ENCODE results near the gene PHLDB1. TPM values are rescaled to one million over a fixed set of nuclear protein-coding genes. Genes with fewer than 3 reads are reported as not detected.
"Not testable (repeated sequence)": the region's sequence is repeated elsewhere in the genome, so short reads cannot be mapped to it uniquely, and the experiment has no call there.

Gene PHLDB1
- 1 to 10 TPM; 3.0 to 4.1 TPM for total RNA-seq
- polyA plus RNA-seq = under 1 TPM in 2 of 3 donors, not detected in 1; 0.07 to 0.46 TPM
- total RNA-seq = 0.49 to 6.1 (median 5.5) reads per million in 6 experiments

- POLR2A ChIA-PET = interaction anchor here (0.6 to 1.8 kb wide), 9 partner anchors 7 to 333 kb away, joined by 3 to 5 read pairs (median 3); no protein-coding TSS in a partner anchor
- H3K9me3 Mint-ChIP-seq = no peaks in the 10 kb centered on the region
- H3K36me3 Mint-ChIP-seq = peaks cover 0 to 6% (median 0%) of the 10 kb centered on the region in 3 donors
- H3K4me3 Mint-ChIP-seq = peak within 1 kb of the TSS; percentile 74 to 92 (median 87)
- H3K4me1 Mint-ChIP-seq = peaks cover 21 to 35% (median 26%) of the 10 kb centered on the region in 4 donors
- DNase-seq = peak in 9 of 10 donors; percentile 18 to 75 (median 45)
- peaks cover 0 to 15% (median 1%) of the 10 kb centered on the region in 5 donors for H3K27me3 Mint-ChIP-seq
- ATAC-seq = peak; percentile 10 to 23
- H3K27ac Mint-ChIP-seq = peak within 1 kb of the TSS; percentile 16 to 95 (median 90)
Measured at GRCh38 chr11:118607401-118608359, at the start of gene PHLDB1. Gene PHLDB1 (plus strand): TSS chr11:118607615. CDS start chr11:118613837, 6,222 bp downstream.

GRCh38 chr11:118560806-118561205 is 46.6 kb upstream of the PHLDB1 start:
- Mint-ChIP-seq H3K27ac (no peak overlapping the region), H3K9me3 (no peaks in the 10 kb centered on the region), H3K36me3 (peaks cover 0 to 39% (median 4%) of the 10 kb centered on the region in 3 donors), H3K4me1 (peaks cover 11 to 29% (median 17%) of the 10 kb centered on the region in 4 donors), H3K4me3 (no peak overlapping the region), H3K27me3 (no peaks in the 10 kb centered on the region)
- ATAC-seq (no peak), DNase-seq (no peak)
- POLR2A ChIA-PET = no interaction called here

GRCh38 chr11:118565051-118565450 is 42.4 kb upstream of the PHLDB1 start:
- Mint-ChIP-seq H3K4me1 (peaks cover 12 to 33% (median 23%) of the 10 kb centered on the region in 4 donors), H3K27ac (peak overlapping the region in 9 of 10 donors; percentile 20 to 95 (median 87)), H3K27me3 (no peaks in the 10 kb centered on the region), H3K4me3 (peak overlapping the region; percentile 55 to 91 (median 74)), H3K9me3 (no peaks in the 10 kb centered on the region), H3K36me3 (peaks cover 0 to 12% (median 0%) of the 10 kb centered on the region in 3 donors)
- no peak for DNase-seq
- POLR2A ChIA-PET = no interaction called here
- no peak for ATAC-seq

- H3K4me1 Mint-ChIP-seq = peaks cover 13 to 45% (median 41%) of the 10 kb centered on the region in 4 donors
- peak overlapping the region in 5 of 10 donors; percentile 7 to 60 (median 20) for H3K27ac Mint-ChIP-seq
- POLR2A ChIA-PET = interaction anchor here (0.6 to 1.3 kb wide), 3 partner anchors 10 to 302 kb away, joined by 3 to 6 read pairs (median 3); no protein-coding TSS in a partner anchor
- peaks cover 0 to 4% (median 3%) of the 10 kb centered on the region in 3 donors for H3K36me3 Mint-ChIP-seq
- no peaks in the 10 kb centered on the region for H3K9me3 Mint-ChIP-seq
- DNase-seq = no peak
- H3K4me3 Mint-ChIP-seq = peak overlapping the region in 1 of 10 donors; percentile 22
- no peak for ATAC-seq
- no peaks in the 10 kb centered on the region for H3K27me3 Mint-ChIP-seq
Measured at GRCh38 chr11:118569670-118570069, 37.7 kb upstream of the PHLDB1 start.

- peaks cover 16 to 48% (median 42%) of the 10 kb centered on the region in 4 donors for H3K4me1 Mint-ChIP-seq
- H3K27ac Mint-ChIP-seq = peak overlapping the region in 9 of 10 donors; percentile 93 to 99 (median 97)
- no peak for ATAC-seq
- H3K4me3 Mint-ChIP-seq = peak overlapping the region in 7 of 10 donors; percentile 18 to 99 (median 97)
- H3K9me3 Mint-ChIP-seq = no peaks in the 10 kb centered on the region
- H3K27me3 Mint-ChIP-seq = no peaks in the 10 kb centered on the region
- DNase-seq = no peak
- H3K36me3 Mint-ChIP-seq = peaks cover 0 to 9% (median 3%) of the 10 kb centered on the region in 3 donors
- POLR2A ChIA-PET = no interaction called here
Measured at GRCh38 chr11:118570787-118571186, 36.6 kb upstream of the PHLDB1 start.

GRCh38 chr11:118571701-118572060 is 35.7 kb upstream of the PHLDB1 start:
- ATAC-seq, H3K27me3 Mint-ChIP-seq, H3K9me3 Mint-ChIP-seq: not testable (repeated sequence)
- H3K4me3 Mint-ChIP-seq = peak overlapping the region; percentile 88 to 99 (median 96)
- H3K4me1 Mint-ChIP-seq = peaks cover 18 to 48% (median 46%) of the 10 kb centered on the region in 4 donors
- POLR2A ChIA-PET = interaction anchor here (0.7 to 1.9 kb wide), 15 partner anchors 14 to 755 kb away, joined by 3 to 12 read pairs (median 4); partner anchors contain the start of genes C2CD2L, DDX6 and KMT2A
- peaks cover 0 to 15% (median 3%) of the 10 kb centered on the region in 3 donors for H3K36me3 Mint-ChIP-seq
- DNase-seq = peak in 2 of 10 donors; percentile 6 to 21
- H3K27ac Mint-ChIP-seq = peak overlapping the region; percentile 93 to 99 (median 97)

- Mint-ChIP-seq H3K27me3 (no peaks in the 10 kb centered on the region), H3K4me1 (peaks cover 20 to 54% (median 52%) of the 10 kb centered on the region in 4 donors), H3K36me3 (peaks cover 0 to 22% (median 3%) of the 10 kb centered on the region in 3 donors), H3K27ac (peak within 1 kb of the TSS; percentile 93 to 99 (median 97)), H3K4me3 (peak within 1 kb of the TSS; percentile 88 to 99 (median 96)), H3K9me3 (no peaks in the 10 kb centered on the region)
- DNase-seq (peak; percentile 67 to 91 (median 76)), ATAC-seq (peak; percentile 85 to 86)
- POLR2A ChIA-PET = interaction anchor here (0.5 to 1.9 kb wide), 19 partner anchors 15 to 755 kb away, joined by 3 to 12 read pairs (median 4); partner anchors contain the start of genes C2CD2L, DDX6 and KMT2A
Measured at GRCh38 chr11:118572061-118572980, 35.1 kb upstream of the PHLDB1 start, which contains the start of gene ARCN1. Gene ARCN1 (plus strand): TSS chr11:118572409. CDS start chr11:118572548, 139 bp downstream.

GRCh38 chr11:118572981-118573550 is 34.3 kb upstream of the PHLDB1 start:
- Mint-ChIP-seq H3K4me3 (peak overlapping the region; percentile 88 to 99 (median 96)), H3K27me3 (no peaks in the 10 kb centered on the region), H3K36me3 (peaks cover 0 to 25% (median 3%) of the 10 kb centered on the region in 3 donors), H3K9me3 (no peaks in the 10 kb centered on the region), H3K4me1 (peaks cover 21 to 60% (median 58%) of the 10 kb centered on the region in 4 donors), H3K27ac (peak overlapping the region; percentile 93 to 99 (median 96))
- POLR2A ChIA-PET = interaction anchor here (0.5 to 1.9 kb wide), 10 partner anchors 16 to 534 kb away, joined by 3 to 12 read pairs (median 4); partner anchors contain the start of gene C2CD2L
- DNase-seq (peak in 5 of 10 donors; percentile 3 to 31 (median 26)), ATAC-seq (peak; percentile 29 to 34)

GRCh38 chr11:118574636-118575035 is 32.8 kb upstream of the PHLDB1 start:
- peak overlapping the region; percentile 36 to 98 (median 70) for H3K4me3 Mint-ChIP-seq
- no peaks in the 10 kb centered on the region for H3K9me3 Mint-ChIP-seq
- POLR2A ChIA-PET = no interaction called here
- no peaks in the 10 kb centered on the region for H3K27me3 Mint-ChIP-seq
- DNase-seq = no peak
- H3K27ac Mint-ChIP-seq = peak overlapping the region in 7 of 10 donors; percentile 55 to 83 (median 71)
- ATAC-seq = no peak
- peaks cover 0 to 29% (median 3%) of the 10 kb centered on the region in 3 donors for H3K36me3 Mint-ChIP-seq
- peaks cover 23 to 69% (median 62%) of the 10 kb centered on the region in 4 donors for H3K4me1 Mint-ChIP-seq

GRCh38 chr11:118577995-118578394 is 29.4 kb upstream of the PHLDB1 start:
- not testable (repeated sequence) for H3K4me3 Mint-ChIP-seq, H3K9me3 Mint-ChIP-seq, DNase-seq, H3K27me3 Mint-ChIP-seq, ATAC-seq
- H3K27ac Mint-ChIP-seq = peak overlapping the region in 3 of 10 donors; percentile 31 to 43 (median 32)
- H3K36me3 Mint-ChIP-seq = peaks cover 0 to 46% (median 2%) of the 10 kb centered on the region in 3 donors
- H3K4me1 Mint-ChIP-seq = peaks cover 19 to 66% (median 53%) of the 10 kb centered on the region in 4 donors
- POLR2A ChIA-PET = interaction anchor here (1.0 kb wide), 1 partner anchor 215 kb away, joined by 3 read pairs; no protein-coding TSS in a partner anchor

- Mint-ChIP-seq H3K27me3 (no peaks in the 10 kb centered on the region), H3K27ac (peak overlapping the region in 1 of 10 donors; percentile 49), H3K9me3 (no peaks in the 10 kb centered on the region), H3K4me3 (no peak overlapping the region), H3K36me3 (peaks cover 0 to 63% (median 15%) of the 10 kb centered on the region in 3 donors), H3K4me1 (peaks cover 6 to 37% (median 29%) of the 10 kb centered on the region in 4 donors)
- ATAC-seq = no peak
- POLR2A ChIA-PET = interaction anchor here (0.6 kb wide), 1 partner anchor 86 kb away, joined by 3 read pairs; no protein-coding TSS in a partner anchor
- DNase-seq = no peak
Measured at GRCh38 chr11:118581057-118581456, 26.4 kb upstream of the PHLDB1 start.

Measured in naive thymus-derived CD8-positive, alpha-beta T cell (primary cell).